Measurements from ENCODE around the gene NTNG1. TPM values are rescaled to one million over a fixed set of nuclear protein-coding genes. Genes with fewer than 3 reads are reported as not detected.

The NTNG1 gene
- total RNA-seq, 1 experiment from 2014 or later = 1.5 TPM

GRCh38 chr1:107231291-107231690, 90.5 kb downstream of the NTNG1 start:
- no peaks in the 10 kb centered on the region for H3K79me1 ChIP-seq (ENCODE audit: insufficient read depth, low read depth, low read length, poor library complexity, severe bottlenecking)
- no peak overlapping the region for H3K27ac Mint-ChIP-seq
- no peaks in the 10 kb centered on the region for H4K20me1 ChIP-seq (ENCODE audit: control insufficient read depth, insufficient read depth, insufficient read length)
- TF ChIP-seq CTCF (conservative IDR thresholded peaks at IDR 0.05) = no peak
- H3K9ac ChIP-seq (ENCODE audit: extremely low read depth, insufficient read length, low read length) = no peak overlapping the region
- H2BK12ac ChIP-seq (ENCODE audit: insufficient read length, low read depth, low read length) = no peak overlapping the region
- no peak overlapping the region for H2BK5ac ChIP-seq (ENCODE audit: insufficient read length, low read length)
- no peak overlapping the region for H3K4me2 ChIP-seq (ENCODE audit: insufficient read depth, insufficient read length, low read length)
- H3K23me2 ChIP-seq (ENCODE audit: insufficient read length, low read depth, low read length, poor library complexity, severe bottlenecking) = no peaks in the 10 kb centered on the region
- peaks cover 2 to 7% (median 6%) of the 10 kb centered on the region in 3 experiments; a peak in 6 of 7 replicates for H3K36me3 Mint-ChIP-seq (ENCODE audit: insufficient read depth in 1 of 3, low read depth in 3 of 3)
- H4K5ac ChIP-seq (ENCODE audit: insufficient read length, low read depth, low read length) = no peak overlapping the region
- H3K4ac ChIP-seq (ENCODE audit: low read depth, low read length) = no peak overlapping the region
- H4K8ac ChIP-seq (replicated peaks; ENCODE audit: insufficient read length, low read depth, low read length) = no peak overlapping the region
- H2BK20ac ChIP-seq (ENCODE audit: low read depth, low read length, poor library complexity, severe bottlenecking) = no peak overlapping the region
- DNase-seq = no peak
- no peak overlapping the region for H4K91ac ChIP-seq (ENCODE audit: insufficient read length, low read depth, low read length)
- H2AK5ac ChIP-seq (ENCODE audit: insufficient read length, low read length) = no peak overlapping the region
- peaks cover 14 to 17% of the 10 kb centered on the region in 2 experiments for H3K4me1 Mint-ChIP-seq
- no peak overlapping the region for H2BK15ac ChIP-seq (ENCODE audit: low read depth, low read length)
- H3K27me3 Mint-ChIP-seq (ENCODE audit: low read depth) = no peaks in the 10 kb centered on the region
- H3K4me1 ChIP-seq (ENCODE audit: insufficient read depth, low read length) = peaks cover 8% of the 10 kb centered on the region
- no peaks in the 10 kb centered on the region for H3K79me2 ChIP-seq (ENCODE audit: insufficient read depth, low read length)
- no CpG with 5 or more reads among the region's 2 CpGs for WGBS (ENCODE audit: extremely low coverage, insufficient read length, low lambda C conversion rate)
- H2BK120ac ChIP-seq (ENCODE audit: low read depth, low read length, poor library complexity, severe bottlenecking) = no peak overlapping the region
- no peak overlapping the region for H3K4me3 Mint-ChIP-seq
- H3K9me3 ChIP-seq (ENCODE audit: control insufficient read depth, low read depth, low read length) = peaks cover 4% of the 10 kb centered on the region
- no peak overlapping the region for H3K23ac ChIP-seq (ENCODE audit: insufficient read length, low read depth, low read length)
- H3K14ac ChIP-seq (ENCODE audit: insufficient read depth, low read length) = no peak overlapping the region
- no peak overlapping the region for H2AFZ ChIP-seq (ENCODE audit: low read length)
- no peaks in the 10 kb centered on the region for H3K27me3 ChIP-seq (ENCODE audit: insufficient read depth, low read length)
- H3K18ac ChIP-seq (ENCODE audit: insufficient read length, low read depth, low read length) = no peak overlapping the region
- H3K27ac ChIP-seq (ENCODE audit: insufficient read length, low read depth, low read length) = no peak overlapping the region
- no peak overlapping the region for H3K56ac ChIP-seq (ENCODE audit: insufficient read length, low read depth, low read length)
- peaks cover 8% of the 10 kb centered on the region in 2 experiments for H3K9me3 Mint-ChIP-seq
- no peak overlapping the region for H3T11ph ChIP-seq (ENCODE audit: low read length)
